HG03108 (cell line): ENCODE measurements around the gene LRRC4B.
"Not testable (repeated sequence)": the region's sequence is repeated elsewhere in the genome, so short reads cannot be mapped to it uniquely, and the experiment has no call there.

ENCODE experiments used
- ATAC-seq: cut with Tn5 transposase; IDR thresholded peaks from one replicate; pipeline ENCODE4 v1.9.1; 2021; ENCODE audit warnings: moderate library complexity; ENCODE audit not compliant: unreplicated experiment

LRRC4B gene, protein sequence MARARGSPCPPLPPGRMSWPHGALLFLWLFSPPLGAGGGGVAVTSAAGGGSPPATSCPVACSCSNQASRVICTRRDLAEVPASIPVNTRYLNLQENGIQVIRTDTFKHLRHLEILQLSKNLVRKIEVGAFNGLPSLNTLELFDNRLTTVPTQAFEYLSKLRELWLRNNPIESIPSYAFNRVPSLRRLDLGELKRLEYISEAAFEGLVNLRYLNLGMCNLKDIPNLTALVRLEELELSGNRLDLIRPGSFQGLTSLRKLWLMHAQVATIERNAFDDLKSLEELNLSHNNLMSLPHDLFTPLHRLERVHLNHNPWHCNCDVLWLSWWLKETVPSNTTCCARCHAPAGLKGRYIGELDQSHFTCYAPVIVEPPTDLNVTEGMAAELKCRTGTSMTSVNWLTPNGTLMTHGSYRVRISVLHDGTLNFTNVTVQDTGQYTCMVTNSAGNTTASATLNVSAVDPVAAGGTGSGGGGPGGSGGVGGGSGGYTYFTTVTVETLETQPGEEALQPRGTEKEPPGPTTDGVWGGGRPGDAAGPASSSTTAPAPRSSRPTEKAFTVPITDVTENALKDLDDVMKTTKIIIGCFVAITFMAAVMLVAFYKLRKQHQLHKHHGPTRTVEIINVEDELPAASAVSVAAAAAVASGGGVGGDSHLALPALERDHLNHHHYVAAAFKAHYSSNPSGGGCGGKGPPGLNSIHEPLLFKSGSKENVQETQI

DNA sequence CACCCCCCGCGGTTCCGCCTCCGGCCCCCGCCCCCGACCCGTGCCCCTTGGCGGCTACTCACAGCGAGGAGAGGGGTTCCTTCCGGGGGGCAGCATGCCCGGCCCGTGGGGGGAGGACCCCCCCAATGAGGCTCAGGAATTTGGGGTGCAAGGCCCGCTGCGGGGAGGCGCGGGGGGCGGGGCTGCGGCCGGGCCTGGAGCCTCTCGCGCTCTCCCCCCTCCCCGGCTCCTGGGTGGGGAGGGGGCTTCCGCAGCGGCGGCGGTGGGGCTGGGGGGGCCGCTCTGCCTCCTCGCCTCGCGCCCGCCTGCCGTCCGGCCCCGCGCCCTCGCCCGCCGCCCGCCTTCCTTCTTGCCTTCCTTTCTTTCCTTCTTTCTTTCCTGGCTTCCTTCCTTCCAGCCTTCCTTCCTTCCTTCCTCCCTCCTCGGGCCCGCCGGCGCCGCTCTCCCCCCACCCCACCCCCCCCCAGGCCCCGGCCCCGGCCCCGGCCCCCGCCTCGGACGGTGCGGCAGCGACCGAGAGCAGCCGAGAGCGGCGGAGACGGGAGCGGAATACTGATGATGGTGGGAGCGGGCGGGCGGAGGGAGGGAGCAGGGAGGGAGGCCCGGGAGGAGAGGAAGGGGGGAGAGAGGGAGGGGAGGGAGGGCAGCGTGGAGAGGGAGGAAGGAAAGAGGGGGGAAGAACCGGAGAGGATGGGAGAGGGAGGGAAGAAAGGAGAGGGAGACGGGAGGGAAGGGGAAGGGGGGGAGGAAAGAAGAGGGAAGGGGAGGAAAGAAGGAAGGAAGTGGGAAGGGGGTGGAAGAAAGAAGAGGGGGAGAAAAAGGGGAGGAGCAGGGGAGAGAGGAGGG, at the start of gene LRRC4B:
Gene LRRC4B, minus strand, starts transcription at position 554 of the 846 bp plus-strand sequence. CDS start 19,597 bp downstream, outside the sequence.
- no peak for ATAC-seq

DNA sequence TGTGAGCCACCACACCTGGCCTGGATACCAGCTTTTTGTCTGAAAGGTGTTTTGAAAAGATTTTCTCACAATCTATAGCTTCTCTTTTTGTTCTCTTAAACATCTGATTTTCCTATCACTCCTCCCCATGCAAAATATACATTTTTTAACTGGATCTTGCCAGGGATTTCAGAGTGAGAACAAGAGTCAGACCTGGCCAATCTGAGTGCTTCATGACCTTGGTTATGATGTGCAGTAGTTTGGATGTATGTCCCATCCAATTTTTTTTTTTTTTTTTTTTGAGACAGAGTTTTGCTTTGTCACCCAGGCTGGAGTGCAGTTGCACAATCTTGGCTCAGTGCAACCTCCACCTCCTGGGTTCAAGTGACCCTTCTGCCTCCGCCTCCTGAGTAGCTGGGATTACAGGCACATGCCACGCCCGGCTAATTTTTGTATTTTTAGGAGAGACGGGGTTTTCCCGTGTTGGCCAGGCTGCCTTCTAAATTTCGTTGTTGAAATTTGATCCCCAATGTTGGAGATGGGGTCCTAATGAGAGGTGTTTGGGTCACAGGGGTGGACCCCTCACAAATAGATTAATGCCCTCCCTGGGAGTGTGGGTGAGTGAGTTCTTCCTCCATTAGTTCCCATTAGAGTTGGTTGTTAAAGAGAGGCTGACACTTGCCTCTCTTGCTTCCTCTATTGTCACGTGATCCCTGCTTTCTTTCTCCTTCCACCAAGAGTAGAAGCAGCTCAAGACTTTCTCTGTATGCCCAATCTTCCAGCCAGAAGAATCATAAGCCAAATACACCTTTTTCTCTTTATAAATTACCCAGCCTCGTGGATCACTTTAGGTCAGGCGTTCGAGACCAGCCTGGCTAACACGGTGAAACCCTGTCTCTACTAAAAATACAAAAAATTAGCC, 44.5 kb upstream of the LRRC4B start:
- not testable (repeated sequence) for ATAC-seq

DNA sequence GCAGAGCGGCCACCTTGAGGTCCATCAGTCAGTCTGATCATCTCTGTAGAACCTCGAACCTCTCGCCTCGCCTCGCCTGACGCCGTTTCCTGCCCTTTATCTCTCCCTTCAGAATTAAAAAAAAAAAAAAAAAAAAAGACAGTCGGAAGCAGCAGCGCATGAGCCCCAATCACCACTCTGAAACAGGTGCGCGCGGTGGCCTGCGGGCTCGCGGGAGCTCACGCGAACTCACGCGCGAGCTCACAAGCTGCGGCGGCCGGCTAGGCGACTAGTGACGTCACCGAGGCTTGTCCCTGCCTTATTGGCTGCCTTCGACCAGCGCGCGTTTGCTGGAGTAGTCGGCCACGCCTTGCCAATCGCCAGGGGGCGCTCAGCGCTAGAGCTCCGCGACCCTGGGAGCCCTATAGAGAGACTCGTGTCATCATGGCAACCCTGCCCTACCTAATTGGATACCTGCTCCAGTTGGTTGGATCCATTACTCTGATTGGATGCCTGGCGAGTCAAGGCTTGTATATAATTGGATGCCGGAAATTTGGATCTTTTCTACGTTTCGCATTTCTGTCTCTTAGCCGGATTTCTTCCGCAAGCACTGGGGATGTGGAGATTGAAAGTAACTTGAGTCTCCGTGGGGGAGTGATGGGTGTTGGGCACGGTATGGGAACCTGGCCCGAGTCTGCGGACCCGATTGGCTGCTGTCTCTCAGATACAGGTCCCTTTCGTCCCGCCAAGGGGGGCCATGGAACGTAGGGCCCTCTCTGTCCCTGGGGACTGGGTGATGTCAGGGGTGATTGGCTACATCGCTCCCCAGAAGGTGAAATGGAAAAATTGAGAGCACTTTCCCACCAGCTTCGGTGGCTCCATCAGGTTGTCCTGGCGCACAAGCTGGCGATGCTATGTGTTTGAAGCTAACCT, 39.9 kb upstream of the LRRC4B start:
- no peak for ATAC-seq

DNA sequence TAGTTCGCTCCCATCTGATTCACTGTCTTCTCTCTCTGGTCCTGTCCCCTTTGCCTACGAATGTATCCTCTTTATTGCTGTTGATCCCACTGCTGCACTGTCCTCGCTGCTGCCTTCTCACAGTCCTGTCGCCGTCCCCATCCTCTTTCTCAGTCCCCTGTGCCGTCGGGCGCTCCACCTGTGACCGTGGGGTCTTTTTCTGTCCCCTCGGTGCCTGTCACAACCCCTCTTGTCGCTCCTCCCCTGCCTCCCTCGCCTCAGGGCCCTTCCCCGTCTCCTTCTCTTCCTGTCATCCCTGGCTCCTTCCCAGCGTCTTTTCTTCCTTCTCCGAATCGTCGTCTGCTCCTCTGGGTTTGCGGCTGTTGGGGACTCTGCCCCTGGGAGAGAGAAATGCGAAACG, 39.2 kb upstream of the LRRC4B start:
- ATAC-seq = no peak

DNA sequence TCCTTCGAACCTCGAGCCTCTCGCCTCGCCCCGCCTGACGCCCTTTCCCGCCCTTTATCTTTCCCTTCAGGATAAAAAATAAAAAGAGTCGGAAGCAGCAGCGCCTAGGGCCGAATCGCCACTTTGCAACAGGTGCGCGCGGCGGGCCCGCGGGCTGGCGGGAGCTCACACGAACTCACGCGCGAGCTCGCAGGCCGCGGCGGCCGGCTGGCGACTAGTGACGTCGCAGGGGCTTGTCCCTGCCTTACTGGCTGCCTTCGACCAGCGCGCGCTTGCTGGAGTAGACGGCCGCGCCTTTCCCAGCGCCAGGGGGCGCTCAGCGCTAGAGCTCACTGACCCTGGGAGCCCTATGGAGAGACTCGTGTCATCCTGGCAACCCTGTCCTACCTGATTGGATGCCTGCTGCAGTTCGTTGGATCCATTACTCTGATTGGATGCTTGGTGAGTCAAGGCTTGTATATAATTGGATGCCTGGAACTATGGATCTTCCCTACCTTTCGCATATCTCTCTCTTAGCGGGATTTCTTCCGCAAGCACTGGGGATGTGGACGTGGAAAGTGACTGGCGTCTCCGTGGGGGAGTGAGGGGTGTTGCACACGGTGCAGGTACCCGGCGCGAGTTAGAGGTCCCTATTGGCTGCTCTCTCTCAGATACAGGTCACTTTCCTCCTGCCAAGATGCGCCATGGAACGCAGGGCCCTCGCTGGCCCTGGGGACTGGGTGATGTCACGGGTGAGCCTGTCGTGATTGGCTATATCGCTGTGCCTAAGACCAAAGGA, 38.0 kb upstream of the LRRC4B start:
- ATAC-seq = not testable (repeated sequence)

DNA sequence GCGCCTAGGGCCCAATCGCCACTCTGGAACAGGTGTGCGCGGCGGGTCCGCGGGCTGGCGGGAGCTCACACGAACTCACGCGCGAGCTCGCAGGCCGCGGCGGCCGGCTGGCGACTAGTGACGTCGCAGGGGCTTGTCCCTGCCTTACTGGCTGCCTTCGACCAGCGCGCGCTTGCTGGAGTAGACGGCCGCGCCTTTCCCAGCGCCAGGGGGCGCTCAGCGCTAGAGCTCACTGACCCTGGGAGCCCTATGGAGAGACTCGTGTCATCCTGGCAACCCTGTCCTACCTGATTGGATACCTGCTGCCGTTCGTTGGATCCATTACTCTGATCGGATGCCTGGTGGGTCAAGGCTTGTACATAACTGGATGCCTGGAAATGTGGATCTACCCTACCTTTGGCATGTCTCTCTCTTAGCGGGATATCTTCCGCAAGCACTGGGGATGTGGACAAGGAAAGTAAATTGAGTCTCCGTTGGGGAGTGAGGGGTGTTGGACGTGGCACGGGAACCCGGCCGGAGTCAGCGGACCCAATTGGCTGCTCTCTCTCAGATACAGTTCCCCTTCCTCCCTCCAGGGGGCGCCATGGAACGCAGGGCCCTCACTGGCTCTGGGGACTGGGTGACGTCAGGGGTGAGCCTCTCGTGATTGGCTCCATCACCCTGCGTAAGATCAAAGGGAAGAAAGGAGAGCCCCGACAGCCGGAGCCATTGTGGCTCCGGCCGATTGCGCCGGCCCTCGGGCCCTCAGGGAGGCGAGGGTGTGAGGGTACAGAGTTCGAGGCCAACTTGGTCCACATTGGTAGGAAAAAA, 36.2 kb upstream of the LRRC4B start:
- ATAC-seq = not testable (repeated sequence)

DNA sequence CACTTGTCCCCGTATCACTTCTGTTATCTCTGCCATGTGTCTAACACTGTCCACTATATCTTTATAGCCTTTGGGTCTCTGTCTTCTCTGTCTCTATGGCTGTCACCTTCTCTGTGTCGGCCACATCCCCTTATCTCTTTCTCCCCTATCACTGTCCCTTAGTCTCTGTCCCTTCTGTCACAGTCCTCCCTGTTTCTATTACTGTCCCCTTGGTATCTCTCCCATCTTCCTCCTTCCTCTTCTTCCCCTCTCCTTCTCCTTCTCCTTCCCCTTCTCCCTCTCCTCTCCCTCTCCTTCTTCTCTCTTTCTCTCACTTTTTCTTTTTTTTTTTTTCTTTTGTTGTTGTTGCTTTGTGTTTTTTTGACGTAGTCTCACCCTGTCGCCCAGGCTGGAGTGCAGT, 34.7 kb upstream of the LRRC4B start:
- ATAC-seq = no peak

DNA sequence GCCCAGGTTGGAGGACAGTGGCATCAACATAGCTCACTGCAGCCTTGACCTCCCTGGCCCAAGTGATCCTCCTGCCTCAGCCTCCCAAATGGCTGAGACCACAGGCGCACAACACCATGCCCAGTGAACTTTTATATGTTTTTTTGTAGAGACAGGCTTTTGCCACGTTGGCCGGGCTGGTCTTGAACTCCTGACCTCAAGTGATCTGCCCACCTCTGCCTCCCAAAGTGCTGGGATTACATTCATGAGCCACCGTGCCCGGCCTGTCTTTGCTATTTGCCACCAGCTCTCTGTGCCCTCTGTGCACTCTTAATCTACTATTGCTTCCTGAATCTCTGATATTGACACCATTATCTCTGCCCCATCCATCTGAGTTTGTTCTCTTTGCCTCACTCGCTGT, 34.3 kb upstream of the LRRC4B start:
- ATAC-seq = no peak

DNA sequence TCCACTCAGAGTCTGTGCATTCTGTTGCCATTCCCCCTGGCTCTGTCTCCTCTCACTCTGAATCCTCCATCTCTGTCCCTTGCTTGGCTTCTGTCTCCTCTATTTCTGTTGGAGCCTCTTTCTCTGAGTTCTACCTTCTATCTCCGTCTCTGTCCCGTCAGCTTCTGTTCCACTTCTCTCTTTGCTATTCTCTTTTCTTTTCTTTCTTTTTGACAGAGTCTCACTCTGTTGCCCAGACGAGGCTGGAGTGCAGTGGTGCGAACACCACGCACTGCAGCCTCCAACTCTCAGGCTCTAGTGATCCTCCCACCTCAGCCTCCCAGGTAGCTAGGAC, 33.8 kb upstream of the LRRC4B start:
- no peak for ATAC-seq

DNA sequence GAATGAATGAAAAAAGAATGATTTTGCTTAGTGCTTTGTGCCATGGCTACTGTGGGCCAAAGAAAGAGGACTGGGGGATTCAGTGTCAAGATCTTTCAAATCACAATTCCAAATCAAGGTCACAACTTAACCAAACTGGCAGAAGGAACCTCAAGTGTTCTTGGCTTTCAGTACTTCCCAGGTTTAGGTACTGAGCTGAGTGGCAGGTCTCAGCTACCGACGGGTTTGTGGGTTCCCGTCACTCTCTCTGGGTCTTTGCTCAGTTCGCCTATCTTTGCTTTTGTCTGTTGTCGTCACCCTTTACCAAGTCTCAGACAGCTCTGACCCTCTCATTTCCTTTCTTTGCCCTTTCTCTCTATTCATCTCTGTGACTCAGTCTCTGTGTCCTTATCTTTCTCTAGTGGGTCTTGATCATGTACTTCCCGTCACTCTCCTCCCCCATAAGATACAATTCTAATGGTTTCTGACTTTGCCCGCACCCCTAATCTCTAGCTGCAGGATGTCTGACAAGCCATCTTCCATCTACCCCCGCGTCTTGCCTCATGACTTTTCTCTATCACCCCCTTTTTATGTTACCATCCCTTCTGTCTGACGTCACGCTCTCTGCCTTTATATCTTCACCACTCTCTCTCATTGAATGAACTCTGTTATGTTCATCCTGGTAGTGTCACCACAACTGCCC, 33.3 kb upstream of the LRRC4B start:
- no peak for ATAC-seq

DNA sequence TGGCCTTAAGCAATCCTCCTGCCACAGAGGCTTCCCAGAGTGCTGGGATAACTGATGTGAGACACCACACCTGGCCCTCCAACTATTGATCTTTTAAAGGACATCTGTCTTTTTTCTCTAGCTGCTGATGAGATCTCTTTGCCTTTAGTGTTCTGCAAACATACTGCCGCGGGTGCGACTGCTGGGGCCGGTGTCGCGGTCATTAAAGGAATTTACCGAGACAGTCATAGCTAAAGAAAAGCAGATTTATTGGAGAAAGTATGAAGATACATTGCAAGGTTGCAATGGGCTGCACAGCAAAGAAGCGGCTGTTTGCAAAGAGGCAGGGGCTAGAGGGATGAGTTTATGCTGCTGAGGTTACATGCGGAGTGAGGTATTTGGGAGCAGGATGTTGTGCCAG, 31.2 kb upstream of the LRRC4B start:
- ATAC-seq = no peak

DNA sequence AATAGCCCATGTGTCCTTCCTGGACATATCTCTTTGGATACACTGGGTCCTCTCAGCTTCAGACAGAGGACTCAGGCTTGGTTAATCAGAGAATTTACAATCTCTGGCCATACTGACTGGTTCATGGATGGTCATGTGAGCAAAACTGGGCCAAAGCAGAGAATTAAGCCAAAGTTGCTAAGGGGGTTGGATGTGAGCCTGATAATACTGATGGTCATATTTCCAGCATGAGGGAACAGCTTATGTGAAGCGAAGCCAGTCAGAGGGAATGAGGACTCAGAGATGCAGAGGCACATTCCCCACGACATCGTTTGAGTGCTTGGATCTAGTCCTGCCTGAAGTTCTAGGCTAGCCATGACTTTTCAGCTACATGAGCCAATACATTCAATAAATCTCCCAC, 22.0 kb upstream of the LRRC4B start:
- no peak for ATAC-seq

DNA sequence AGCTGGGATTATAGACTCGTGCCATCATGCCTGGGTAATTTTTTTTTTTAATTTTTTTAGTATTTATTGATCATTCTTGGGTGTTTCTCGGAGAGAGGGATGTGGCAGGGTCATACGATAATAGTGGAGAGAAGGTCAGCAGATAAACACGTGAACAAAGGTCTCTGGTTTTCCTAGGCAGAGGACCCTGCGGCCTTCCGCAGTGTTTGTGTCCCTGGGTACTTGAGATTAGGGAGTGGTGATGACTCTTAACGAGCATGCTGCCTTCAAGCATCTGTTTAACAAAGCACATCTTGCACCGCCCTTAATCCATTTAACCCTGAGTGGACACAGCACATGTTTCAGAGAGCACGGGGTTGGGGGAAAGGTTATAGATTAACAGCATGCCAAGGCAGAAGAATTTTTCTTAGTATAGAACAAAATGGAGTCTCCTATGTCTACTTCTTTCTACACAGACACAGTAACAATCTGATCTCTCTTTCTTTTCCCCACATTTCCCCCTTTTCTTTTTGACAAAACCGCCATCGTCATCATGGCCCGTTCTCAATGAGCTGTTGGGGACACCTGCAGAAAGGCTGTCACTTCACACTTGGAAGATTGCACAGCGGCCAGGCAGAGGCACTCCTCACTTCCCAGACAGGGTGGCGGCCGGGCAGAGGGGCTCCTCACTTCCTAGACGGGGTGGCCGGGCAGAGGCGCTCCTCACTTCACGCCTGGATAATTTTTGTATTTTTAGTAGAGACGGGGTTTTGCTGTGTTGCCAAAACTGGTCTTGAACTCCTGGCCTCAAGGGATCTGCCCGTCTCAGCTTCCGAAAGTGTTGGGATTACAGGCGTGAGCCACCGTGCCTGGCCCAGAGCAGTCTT, 13.8 kb upstream of the LRRC4B start:
- not testable (repeated sequence) for ATAC-seq

DNA sequence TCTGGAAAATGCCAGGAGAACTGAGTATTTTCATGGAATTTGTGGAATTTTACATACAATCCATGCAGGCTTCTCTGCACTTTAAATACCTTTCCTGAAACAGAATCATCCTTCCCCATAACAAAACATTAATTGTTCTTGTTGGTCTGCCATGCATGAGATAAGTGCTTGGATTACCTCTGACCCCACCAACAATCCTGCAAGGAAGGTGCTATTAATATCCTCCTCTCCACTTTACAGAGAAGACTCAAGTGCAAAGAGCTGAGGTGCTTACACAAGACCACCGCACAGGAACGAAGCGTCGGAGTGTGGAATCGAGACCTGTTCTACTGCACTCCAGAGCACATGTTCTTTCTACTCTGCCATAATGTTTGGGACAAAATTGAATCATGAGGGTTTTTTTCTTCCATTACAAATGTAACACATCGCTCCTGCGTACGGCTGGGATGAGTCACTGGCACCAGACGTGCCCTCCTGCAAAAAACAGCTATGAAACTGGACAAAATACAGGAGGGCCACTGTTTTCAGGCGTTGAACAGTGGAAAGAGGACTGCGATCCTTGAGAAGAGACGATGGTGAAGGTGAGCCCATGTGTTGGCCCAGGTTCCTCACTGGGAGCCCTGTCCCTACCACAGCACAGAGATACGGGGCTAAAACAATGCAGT, 12.9 kb upstream of the LRRC4B start:
- no peak for ATAC-seq

DNA sequence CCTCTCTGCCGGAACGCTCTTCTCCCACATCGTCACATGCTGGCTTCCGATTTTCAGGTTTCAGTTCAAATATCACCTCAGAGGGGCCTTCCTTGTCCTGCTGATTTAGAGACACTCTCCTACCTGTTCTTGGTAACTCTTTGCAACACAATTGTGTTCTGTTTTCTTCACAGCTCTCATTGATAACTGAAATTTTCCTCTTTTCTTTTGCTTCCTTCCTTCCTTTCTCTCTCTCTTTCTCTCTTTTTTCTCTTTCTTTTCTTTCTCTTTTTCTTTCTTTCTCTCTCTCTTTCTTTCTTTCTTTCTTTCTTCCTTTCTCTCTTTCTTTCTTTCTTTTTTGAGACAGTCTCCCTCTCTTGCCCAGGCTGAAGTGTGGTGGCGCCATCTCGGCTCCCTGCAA, 12.0 kb upstream of the LRRC4B start:
- ATAC-seq = no peak

DNA sequence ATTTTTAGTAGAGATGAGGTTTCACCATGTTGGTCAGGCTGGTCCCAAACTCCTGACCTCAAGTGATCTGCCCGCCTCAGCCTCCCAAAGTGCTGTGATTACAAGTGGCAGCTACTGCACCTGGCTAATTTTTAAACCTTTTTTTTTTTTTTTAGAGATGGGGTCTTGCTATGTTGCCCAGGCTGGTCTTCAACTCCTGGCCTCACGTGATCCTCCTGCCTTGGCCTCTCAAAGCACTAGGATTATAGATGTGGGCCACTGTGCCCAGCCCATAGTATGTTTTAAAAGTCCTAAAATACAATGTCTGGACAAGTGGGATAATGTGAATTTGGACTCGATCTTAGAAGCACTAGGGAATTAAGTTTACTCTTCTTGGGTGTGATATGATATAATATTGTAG, 8.5 kb upstream of the LRRC4B start:
- not testable (repeated sequence) for ATAC-seq
